ENCODE data around the gene ZNF648.
"Not testable (repeated sequence)": the region's sequence is repeated elsewhere in the genome, so short reads cannot be mapped to it uniquely, and the experiment has no call there.

Gene ZNF648

GRCh38 chr1:182069028-182069466 is 7.5 kb upstream of the ZNF648 start:
- peak; percentile 59 for DNase-seq (ENCODE audit: low spot score)

DNA sequence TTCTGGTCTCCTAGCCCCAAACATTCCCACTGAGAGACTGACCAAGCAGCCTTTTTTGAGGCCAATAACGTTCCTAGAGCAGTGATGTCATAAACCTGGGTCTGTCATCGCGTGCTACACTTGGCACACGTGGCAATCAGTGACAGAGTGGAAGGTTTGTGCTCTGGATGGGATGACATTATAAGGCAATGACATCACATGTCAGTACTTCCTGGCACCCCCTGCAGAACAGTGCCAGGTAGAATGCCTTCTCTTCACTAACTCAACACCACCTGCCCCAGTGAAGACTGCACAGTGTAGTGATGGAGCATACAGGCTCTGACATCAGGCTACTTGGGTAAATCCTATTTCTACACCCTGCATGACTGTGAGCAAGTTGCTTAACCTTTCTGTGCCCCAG is 5.4 kb upstream of the ZNF648 start:
- DNase-seq (ENCODE audit: low spot score), result no peak

- DNase-seq (ENCODE audit: low spot score), result no peak
These were observed 3.8 kb upstream of the ZNF648 start for GRCh38 chr1:182065126-182065845.

DNA sequence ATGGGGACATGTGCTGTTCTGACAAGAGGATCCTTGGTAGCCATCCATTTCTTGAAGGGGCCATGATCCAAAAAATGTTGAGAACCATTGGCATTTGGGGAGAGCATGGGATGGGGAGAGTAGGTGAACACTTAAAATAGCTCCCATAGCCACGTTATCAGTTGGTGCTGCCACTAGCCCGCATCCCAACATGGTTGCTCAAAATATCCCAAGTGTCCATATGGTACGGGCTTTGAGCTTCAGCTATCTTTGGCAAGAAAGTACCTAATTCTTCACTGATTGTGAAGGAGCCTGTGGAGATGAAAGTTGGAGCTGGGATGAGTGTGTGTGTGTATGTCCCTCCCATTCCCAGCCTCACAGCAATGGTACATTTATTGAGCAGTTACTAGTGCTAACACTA is 3.1 kb upstream of the ZNF648 start:
- no peak for DNase-seq (ENCODE audit: low spot score)

DNA sequence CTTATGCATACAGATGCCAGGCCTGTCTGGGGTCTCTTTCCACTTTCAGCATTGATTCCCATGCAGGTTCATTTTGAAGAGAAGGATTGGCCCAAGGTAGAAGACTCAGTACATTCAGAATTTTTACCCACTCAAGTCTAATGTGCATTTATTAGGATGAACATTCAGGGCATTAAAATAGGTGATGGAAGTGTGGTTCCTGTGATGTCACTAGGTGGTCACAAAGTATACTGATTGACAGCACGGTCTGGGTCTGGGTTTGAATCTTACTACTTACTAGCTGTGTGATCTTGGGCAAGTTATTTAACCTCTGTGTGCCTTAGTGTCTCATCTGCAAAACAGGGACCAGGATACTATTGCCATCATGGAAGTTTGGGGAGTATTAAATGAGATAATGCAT is 711 bp upstream of the ZNF648 start:
- DNase-seq (ENCODE audit: low spot score), result no peak

GRCh38 chr1:182060877-182061276 is 635 bp downstream of the ZNF648 start:
- DNase-seq (ENCODE audit: low spot score), result no peak

- DNase-seq (ENCODE audit: low spot score), result peak; percentile 59
These were observed 1.6 kb downstream of the ZNF648 start for GRCh38 chr1:182059936-182060335.

- no peak for DNase-seq (ENCODE audit: low spot score)
These were observed 4.7 kb downstream of the ZNF648 start for GRCh38 chr1:182056601-182057366.

GRCh38 chr1:182054698-182055326 is 6.7 kb downstream of the ZNF648 start:
- peak; percentile 73 for DNase-seq (ENCODE audit: low spot score)

DNA sequence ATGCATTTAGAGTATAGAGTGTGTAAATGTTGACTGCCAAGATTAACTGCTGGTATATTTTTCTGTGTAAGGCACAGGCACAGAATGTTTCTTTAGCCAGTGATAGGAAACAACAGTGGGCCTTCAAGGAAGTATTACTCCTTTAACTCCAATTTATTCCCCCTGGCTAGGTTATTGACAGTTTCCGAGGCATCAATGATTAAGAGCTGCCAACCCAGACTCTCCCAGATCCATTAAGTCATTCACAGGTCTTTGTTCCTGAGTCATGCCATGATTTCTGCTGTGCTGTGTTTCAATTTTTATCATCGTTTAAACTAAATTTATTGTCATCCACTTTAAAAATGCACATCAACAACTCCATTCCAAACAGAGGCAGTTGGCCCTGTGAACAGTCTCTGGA is 9.2 kb downstream of the ZNF648 start:
- DNase-seq (ENCODE audit: low spot score), result no peak

DNA sequence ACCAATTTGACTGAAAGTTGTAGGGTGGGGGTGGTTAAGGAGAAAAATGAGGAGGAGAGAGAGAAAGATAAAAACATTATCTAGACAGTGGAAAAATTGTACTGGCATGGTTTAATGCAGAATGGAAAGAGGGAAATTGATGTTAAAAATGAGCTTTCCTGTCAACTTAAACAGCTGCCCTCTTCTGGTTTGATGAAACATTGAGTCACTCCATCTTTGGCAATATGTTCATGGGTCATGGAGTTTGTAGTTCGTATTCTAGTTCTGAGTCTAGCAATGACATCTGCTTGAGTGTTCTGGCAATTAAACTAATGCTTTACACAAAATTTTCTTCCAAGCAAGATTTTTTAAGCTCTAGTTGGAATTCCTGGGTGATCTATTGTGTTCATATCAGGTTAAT is 9.6 kb downstream of the ZNF648 start:
- DNase-seq (ENCODE audit: low spot score), result no peak

GRCh38 chr1:182050481-182051448 is 10.7 kb downstream of the ZNF648 start:
- no peak for DNase-seq (ENCODE audit: low spot score)

GRCh38 chr1:182048562-182048961 is 12.9 kb downstream of the ZNF648 start:
- DNase-seq (ENCODE audit: low spot score), result no peak

DNA sequence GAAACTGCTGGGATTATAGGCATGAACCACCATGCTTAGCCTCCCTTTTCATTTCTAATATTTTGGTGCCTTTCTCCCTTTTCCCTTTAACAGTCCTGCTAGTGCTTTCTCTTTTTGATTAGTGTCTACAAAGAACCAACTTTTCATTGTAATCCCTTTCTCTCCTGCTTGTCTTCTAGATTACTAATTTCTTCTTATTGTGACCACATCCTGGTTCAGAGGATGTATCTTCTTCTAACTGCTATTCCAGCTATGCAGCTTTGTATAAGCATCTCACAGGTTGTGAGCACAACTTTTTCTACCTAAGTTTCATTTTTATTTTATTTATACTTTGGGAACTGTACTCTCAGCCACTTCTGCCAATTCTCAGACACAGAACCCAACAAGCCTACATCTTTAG is 14.7 kb downstream of the ZNF648 start:
- no peak for DNase-seq (ENCODE audit: low spot score)

DNA sequence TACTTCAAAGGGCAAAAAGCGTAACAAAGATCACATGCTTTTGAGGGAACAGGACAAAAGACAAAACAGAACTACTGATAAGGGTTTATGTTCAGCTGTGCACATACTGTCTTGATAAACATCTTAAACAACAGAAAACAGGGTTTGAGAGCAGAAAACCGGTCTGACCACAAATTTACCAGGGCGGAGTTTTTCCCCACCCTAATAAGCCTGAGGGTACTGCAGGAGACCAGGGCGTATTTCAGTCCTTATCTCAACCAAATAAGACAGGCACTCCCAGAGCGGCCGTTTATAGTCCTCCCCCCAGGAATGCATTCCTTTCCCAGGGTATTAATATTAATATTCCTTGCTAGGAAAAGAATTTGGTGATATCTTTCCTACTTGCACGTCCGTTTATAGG is 16.0 kb downstream of the ZNF648 start:
- not testable (repeated sequence) for DNase-seq (ENCODE audit: low spot score)

DNA sequence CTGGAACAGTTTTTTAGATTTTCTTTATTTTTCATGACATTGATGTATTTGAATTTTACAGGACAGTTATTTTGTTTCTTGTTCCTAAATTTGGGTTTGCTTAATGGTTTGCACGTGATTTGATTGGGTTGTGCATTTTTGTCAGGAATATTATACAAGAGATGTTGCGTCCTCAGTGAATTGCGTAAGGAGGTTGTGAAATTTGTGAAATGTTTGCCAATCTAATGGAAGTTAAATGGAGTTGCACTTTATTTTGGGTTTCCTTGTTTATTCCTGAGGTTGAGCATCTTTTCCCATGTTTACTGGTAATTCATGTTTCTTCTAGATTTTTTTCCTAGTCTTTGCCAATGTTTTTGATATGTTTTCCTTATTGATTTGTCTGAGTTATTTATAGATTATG is 19.9 kb downstream of the ZNF648 start:
- DNase-seq (ENCODE audit: low spot score), result no peak

- no peak for DNase-seq (ENCODE audit: low spot score)
These were observed 23.3 kb downstream of the ZNF648 start for GRCh38 chr1:182038220-182038619.

DNA sequence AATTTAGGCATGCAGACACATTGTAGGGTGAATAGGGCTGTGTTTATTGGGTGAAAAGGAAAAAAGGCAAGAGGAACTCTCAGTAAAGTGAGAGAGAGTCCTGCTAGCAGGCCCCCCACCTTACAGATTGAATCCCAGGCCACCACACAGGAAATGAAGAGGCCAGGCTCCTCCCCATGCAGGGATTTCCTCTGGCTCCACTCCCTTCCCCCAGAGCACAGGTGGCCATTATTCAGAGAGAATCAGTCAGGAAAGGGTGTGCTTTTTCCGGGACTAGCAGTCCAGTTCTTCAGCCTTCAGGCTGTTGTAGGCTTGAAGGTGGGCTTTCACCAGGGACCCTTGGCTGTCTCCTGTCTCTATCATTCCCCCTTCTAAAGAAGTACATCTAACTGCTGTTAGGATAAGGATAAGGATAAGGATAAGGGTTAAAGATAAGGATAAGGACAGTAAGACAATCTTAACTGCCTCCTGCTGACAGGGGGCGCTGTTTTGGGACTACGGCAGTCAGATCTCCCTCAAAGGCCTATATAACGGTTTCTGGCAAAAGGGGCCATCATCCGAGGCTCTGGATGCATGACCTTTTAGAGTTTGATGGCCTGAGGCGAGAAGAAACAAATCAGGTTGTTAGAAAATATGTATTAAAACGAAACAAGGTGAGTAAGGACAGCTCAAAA is 26.3 kb downstream of the ZNF648 start:
- no peak for DNase-seq (ENCODE audit: low spot score)

DNA sequence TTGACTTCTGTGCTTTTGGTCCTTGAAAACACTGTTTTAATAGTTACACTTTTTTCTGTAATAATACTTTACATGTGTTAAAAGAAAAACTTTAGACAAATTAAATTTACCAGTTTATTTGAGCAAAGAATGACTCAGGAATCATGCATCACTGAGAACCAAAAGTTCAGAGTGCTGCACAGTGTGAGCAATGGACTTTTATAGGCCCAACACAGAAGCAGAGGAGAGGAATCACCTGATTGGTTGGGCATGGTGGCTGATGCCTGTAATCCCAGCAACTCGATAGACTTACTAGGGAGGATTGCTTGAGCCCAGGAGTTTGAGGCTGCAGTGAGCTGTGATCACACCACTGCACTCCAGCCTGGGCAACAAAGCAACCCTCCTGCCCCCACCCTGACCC is 29.3 kb downstream of the ZNF648 start:
- no peak for DNase-seq (ENCODE audit: low spot score)

- peak; percentile 96 for DNase-seq (ENCODE audit: low spot score)
These were observed 31.9 kb downstream of the ZNF648 start for GRCh38 chr1:182029379-182030331.

Measured in pons (tissue), 1 donor.